Measurements from ENCODE around the gene CSF2RB. TPM values are rescaled to one million over a fixed set of nuclear protein-coding genes. Genes with fewer than 3 reads are reported as not detected.
A peak's percentile ranks its signal among the peaks of the same experiment; 100 is the strongest.

Gene CSF2RB
- not detected in 2 replicates for total RNA-seq (2021)
- long read RNA-seq, result 0 reads

- Histone ChIP-seq H2BK120ac (ENCODE audit: low read depth, low read length, poor library complexity, severe bottlenecking) (no peak within 1 kb of the TSS), H2BK20ac (ENCODE audit: low read depth, low read length, poor library complexity, severe bottlenecking) (no peak within 1 kb of the TSS), H3K23ac (ENCODE audit: insufficient read length, low read depth, low read length) (no peak within 1 kb of the TSS), H3K23me2 (ENCODE audit: insufficient read length, low read depth, low read length, poor library complexity, severe bottlenecking) (no peaks in the 10 kb centered on the region), H2BK15ac (ENCODE audit: low read depth, low read length) (no peak within 1 kb of the TSS), H4K5ac (ENCODE audit: insufficient read length, low read depth, low read length) (no peak within 1 kb of the TSS), H3K4me1 (ENCODE audit: insufficient read depth, low read length) (no peaks in the 10 kb centered on the region; the same call in 1 of the 2 replicates), H3K27me3 (ENCODE audit: insufficient read depth, low read length) (peaks cover 13% of the 10 kb centered on the region; the same call in 1 of the 2 replicates), H3K9ac (ENCODE audit: extremely low read depth, insufficient read length, low read length) (no peak within 1 kb of the TSS), H2AFZ (ENCODE audit: low read length) (no peak within 1 kb of the TSS), H3K14ac (ENCODE audit: insufficient read depth, low read length) (no peak within 1 kb of the TSS), H3K56ac (ENCODE audit: insufficient read length, low read depth, low read length) (no peak within 1 kb of the TSS), H3K9me3 (ENCODE audit: control insufficient read depth, low read depth, low read length) (no peaks in the 10 kb centered on the region), H3K27ac (ENCODE audit: insufficient read length, low read depth, low read length) (no peak within 1 kb of the TSS), H3K4me2 (ENCODE audit: insufficient read depth, insufficient read length, low read length) (peak within 1 kb of the TSS; percentile 7), H3K18ac (ENCODE audit: insufficient read length, low read depth, low read length) (no peak within 1 kb of the TSS), H4K20me1 (ENCODE audit: control insufficient read depth, insufficient read depth, insufficient read length) (no peaks in the 10 kb centered on the region), H2BK5ac (ENCODE audit: insufficient read length, low read length) (no peak within 1 kb of the TSS), H3K4ac (ENCODE audit: low read depth, low read length) (no peak within 1 kb of the TSS), H2BK12ac (ENCODE audit: insufficient read length, low read depth, low read length) (no peak within 1 kb of the TSS), H3K79me2 (ENCODE audit: insufficient read depth, low read length) (no peaks in the 10 kb centered on the region), H4K8ac (replicated peaks; ENCODE audit: insufficient read length, low read depth, low read length) (no peak within 1 kb of the TSS), H4K91ac (ENCODE audit: insufficient read length, low read depth, low read length) (no peak within 1 kb of the TSS), H3K79me1 (ENCODE audit: insufficient read depth, low read depth, low read length, poor library complexity, severe bottlenecking) (no peaks in the 10 kb centered on the region), H3T11ph (ENCODE audit: low read length) (no peak within 1 kb of the TSS), H2AK5ac (ENCODE audit: insufficient read length, low read length) (no peak within 1 kb of the TSS)
- no peaks in the 10 kb centered on the region for H3K36me3 Mint-ChIP-seq (ENCODE audit: insufficient read depth in 1 of 3, low read depth in 3 of 3)
- TF ChIP-seq, protein P1, sequence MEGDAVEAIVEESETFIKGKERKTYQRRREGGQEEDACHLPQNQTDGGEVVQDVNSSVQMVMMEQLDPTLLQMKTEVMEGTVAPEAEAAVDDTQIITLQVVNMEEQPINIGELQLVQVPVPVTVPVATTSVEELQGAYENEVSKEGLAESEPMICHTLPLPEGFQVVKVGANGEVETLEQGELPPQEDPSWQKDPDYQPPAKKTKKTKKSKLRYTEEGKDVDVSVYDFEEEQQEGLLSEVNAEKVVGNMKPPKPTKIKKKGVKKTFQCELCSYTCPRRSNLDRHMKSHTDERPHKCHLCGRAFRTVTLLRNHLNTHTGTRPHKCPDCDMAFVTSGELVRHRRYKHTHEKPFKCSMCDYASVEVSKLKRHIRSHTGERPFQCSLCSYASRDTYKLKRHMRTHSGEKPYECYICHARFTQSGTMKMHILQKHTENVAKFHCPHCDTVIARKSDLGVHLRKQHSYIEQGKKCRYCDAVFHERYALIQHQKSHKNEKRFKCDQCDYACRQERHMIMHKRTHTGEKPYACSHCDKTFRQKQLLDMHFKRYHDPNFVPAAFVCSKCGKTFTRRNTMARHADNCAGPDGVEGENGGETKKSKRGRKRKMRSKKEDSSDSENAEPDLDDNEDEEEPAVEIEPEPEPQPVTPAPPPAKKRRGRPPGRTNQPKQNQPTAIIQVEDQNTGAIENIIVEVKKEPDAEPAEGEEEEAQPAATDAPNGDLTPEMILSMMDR (conservative IDR thresholded peaks at IDR 0.05), result no peak
- peak within 1 kb of the TSS in 1 of 3 experiments; percentile 95; a peak in 3 of 7 replicates for H3K27ac Mint-ChIP-seq
- peaks cover 97% of the 10 kb centered on the region for H3K27me3 Mint-ChIP-seq (ENCODE audit: low read depth)
- peak within 1 kb of the TSS in 1 of 2 experiments; percentile 52; a peak in 2 of 5 replicates for H3K4me3 Mint-ChIP-seq
- WGBS (ENCODE audit: extremely low coverage, insufficient read length, low lambda C conversion rate), result no CpG with 5 or more reads among the region's 18 CpGs
- no peak for DNase-seq
- peaks cover 30 to 34% of the 10 kb centered on the region in 2 experiments for H3K4me1 Mint-ChIP-seq
- H3K9me3 Mint-ChIP-seq, result peaks cover 0 to 8% of the 10 kb centered on the region in 2 experiments; a peak in 1 of 5 replicates
These were observed at the start of gene CSF2RB for GRCh38 chr22:36913427-36914389. Gene CSF2RB, plus strand, starts transcription at chr22:36913628. Its CDS starts 8,580 bp downstream, at chr22:36922208.
